NOMO-1 (cell line): ENCODE results near the gene EIF3L.

Experiments
- DNase-seq, 2 experiments: peaks; one replicate each; lab custom pipeline; 2025; ENCODE audit not compliant: unreplicated experiment in 2 of 2; lab: John Stamatoyannopoulos, UW

Gene EIF3L

GRCh38 chr22:37926358-37926757, 77.1 kb downstream of the EIF3L start:
- no peak for DNase-seq

- DNase-seq, result no peak
Observed at GRCh38 chr22:37926771-37927636, 77.8 kb downstream of the EIF3L start.

GRCh38 chr22:37927637-37927936, 78.4 kb downstream of the EIF3L start:
- no peak for DNase-seq

GRCh38 chr22:37929390-37929789, 80.2 kb downstream of the EIF3L start:
- no peak for DNase-seq

GRCh38 chr22:37930270-37930951, 81.2 kb downstream of the EIF3L start:
- no peak for DNase-seq

- DNase-seq, result no peak
Observed at GRCh38 chr22:37930952-37931440, 81.8 kb downstream of the EIF3L start.

GRCh38 chr22:37931893-37932389, 82.7 kb downstream of the EIF3L start:
- no peak for DNase-seq

- DNase-seq, result no peak
Observed at GRCh38 chr22:37932401-37932800, 83.2 kb downstream of the EIF3L start.

- DNase-seq, result no peak
Observed at GRCh38 chr22:37932821-37933578, 83.8 kb downstream of the EIF3L start.

GRCh38 chr22:37933711-37934376, 84.6 kb downstream of the EIF3L start:
- DNase-seq, result peak; percentile 66 to 85
